CD4-positive, alpha-beta T cell treated with Interleukin-17A for 1 hour (primary cell): ENCODE data around the gene RAET1G.
A peak's percentile ranks its signal among the peaks of the same experiment; 100 is the strongest.
"Not testable (repeated sequence)": the region's sequence is repeated elsewhere in the genome, so short reads cannot be mapped to it uniquely, and the experiment has no call there.

Experiments used
- DNase-seq: peaks from one replicate; pipeline ENCODE4 v3.0.0-alpha.2; 2020

The RAET1G gene

GRCh38 chr6:149933036-149933435, 10.1 kb upstream of the RAET1G start:
- no peak for DNase-seq

- no peak for DNase-seq
These were observed 8.6 kb upstream of the RAET1G start for GRCh38 chr6:149931501-149931900.

- no peak for DNase-seq
These were observed 6.5 kb upstream of the RAET1G start for GRCh38 chr6:149929422-149929821.

- DNase-seq = not testable (repeated sequence)
These were observed 4.1 kb upstream of the RAET1G start for GRCh38 chr6:149927025-149927424.

GRCh38 chr6:149925974-149926777, 3.3 kb upstream of the RAET1G start:
- DNase-seq = peak; percentile 76

GRCh38 chr6:149925253-149925973, 2.5 kb upstream of the RAET1G start:
- no peak for DNase-seq

- DNase-seq = no peak
These were observed 2.0 kb upstream of the RAET1G start for GRCh38 chr6:149924933-149925252.

GRCh38 chr6:149924206-149924932, 1.4 kb upstream of the RAET1G start:
- DNase-seq = no peak

- DNase-seq = no peak
These were observed 536 bp upstream of the RAET1G start for GRCh38 chr6:149923327-149923986.

- not testable (repeated sequence) for DNase-seq
These were observed 830 bp downstream of the RAET1G start for GRCh38 chr6:149922091-149922490.

GRCh38 chr6:149921361-149921760, 1.6 kb downstream of the RAET1G start:
- no peak for DNase-seq

GRCh38 chr6:149919834-149920225, 3.1 kb downstream of the RAET1G start:
- DNase-seq = no peak

GRCh38 chr6:149919126-149919833, 3.6 kb downstream of the RAET1G start:
- DNase-seq = not testable (repeated sequence)

GRCh38 chr6:149918151-149918905, 4.6 kb downstream of the RAET1G start:
- no peak for DNase-seq

- no peak for DNase-seq
These were observed 5.2 kb downstream of the RAET1G start for GRCh38 chr6:149917679-149918078.

- DNase-seq = no peak
These were observed 6.7 kb downstream of the RAET1G start for GRCh38 chr6:149915970-149916865.

- DNase-seq = no peak
These were observed 9.2 kb downstream of the RAET1G start for GRCh38 chr6:149913540-149914240.

- no peak for DNase-seq
These were observed 9.8 kb downstream of the RAET1G start for GRCh38 chr6:149913085-149913484.

GRCh38 chr6:149912680-149913079, 10.2 kb downstream of the RAET1G start:
- not testable (repeated sequence) for DNase-seq

GRCh38 chr6:149910721-149911151, 12.2 kb downstream of the RAET1G start:
- no peak for DNase-seq
